Stimulated activated CD4-positive, alpha-beta T cell treated with anti-CD3 and anti-CD28 coated beads, Interleukin-4, amount 100 ng/mL, for 24 hours (primary cell): ENCODE results near the gene CPN2.

Source experiments
- DNase-seq: peaks from one replicate; pipeline ENCODE4 v3.0.0-alpha.2; 2020

The CPN2 gene

DNA sequence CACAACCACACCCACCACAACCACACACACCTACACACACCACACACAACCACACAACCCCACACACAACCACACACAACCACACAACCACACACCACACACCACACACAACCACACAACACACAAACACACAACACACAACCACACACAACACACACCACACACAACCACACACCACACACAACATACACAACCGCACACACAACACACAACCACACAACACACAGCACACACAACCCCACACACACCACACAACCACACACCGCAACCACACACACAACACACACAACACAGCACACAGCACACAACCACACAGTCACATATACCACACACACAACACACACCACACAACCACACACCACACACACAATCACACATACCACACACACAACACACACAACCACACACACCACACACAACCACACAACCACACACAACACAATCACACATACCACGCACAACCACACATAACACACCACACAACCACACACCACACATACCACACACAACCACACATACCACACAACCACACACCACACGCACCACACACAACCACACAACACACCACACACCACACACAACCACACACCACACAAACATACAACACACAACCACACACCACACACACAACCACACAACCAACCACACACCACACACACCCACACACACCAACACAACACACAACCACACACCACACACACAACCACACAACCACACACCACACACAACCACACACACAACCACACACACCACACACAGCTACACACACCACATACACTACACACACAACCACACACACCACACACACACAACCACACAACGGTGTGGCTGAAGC is 23.7 kb downstream of the CPN2 start:
- DNase-seq: no peak

DNA sequence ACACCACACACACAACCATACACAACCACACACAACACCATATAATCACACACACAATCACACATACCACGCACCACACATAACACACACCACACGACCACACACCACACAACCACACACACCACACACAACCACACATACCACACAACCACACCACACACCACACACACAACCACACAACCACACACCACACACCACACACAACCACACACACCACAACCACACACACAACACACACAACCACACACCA is 24.2 kb downstream of the CPN2 start:
- no peak for DNase-seq

DNA sequence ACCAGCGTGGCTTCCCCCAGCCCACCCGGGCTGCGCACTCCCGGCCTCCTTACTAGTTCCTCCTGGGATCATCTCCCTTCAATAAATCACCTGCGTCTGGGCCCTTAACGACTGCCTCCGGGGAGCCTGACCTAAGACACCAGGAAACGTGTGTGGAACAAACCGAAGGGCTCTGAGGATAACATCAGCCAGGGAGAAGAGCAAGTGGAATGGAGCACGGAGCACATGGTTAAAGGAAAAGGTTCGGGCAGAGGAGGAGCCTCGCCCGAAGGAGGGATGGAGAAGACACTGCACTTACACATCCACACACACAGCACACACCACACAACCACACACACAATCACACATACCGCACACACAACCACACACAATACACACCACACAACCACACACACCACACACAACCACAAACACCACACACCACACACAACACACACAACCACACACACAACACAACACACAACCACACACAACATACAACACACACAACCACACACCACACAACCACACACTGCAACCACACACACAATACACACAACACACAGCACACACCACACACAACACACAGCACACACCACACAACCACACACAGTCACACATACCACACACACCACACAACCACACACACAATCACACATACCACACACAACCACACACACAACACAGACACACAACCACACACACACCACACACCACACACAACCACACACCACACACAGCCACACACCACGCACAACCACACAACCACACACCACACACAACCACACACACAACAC is 24.7 kb downstream of the CPN2 start:
- no peak for DNase-seq

DNA sequence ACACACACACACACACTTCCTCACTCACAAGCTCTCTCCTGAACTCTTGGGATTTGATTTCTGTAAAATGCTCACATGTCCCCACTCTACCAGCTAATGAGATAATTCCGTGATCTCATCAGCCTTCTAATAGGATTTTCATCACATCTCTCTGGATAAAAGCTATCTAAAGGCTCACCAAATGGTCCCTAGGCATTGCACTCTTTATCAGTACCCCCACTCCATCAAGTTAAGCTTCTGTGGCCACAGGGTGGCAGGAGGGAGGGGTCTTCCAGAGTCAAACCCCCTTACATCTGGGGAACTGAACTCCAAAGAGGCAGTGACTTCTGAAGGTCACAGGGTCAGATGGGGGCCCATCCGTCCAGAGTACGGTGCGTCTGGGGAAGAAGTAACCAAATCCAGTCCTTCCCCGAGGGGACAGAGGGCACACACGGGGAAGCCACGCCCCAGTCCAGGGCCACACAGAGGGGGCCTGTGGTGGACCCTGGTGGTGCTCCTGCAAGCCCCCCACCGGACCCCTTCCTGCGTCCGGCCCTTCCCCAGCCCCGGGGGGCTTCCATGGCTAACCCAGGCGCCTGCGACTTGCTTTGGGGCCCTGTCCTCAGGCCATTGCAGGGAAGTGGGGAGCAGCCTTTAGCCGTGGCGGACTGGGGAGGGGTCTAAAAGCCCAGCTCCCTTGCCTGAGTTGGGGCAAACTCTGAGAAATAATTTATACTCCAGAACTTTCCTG is 25.5 kb downstream of the CPN2 start:
- DNase-seq: no peak

DNA sequence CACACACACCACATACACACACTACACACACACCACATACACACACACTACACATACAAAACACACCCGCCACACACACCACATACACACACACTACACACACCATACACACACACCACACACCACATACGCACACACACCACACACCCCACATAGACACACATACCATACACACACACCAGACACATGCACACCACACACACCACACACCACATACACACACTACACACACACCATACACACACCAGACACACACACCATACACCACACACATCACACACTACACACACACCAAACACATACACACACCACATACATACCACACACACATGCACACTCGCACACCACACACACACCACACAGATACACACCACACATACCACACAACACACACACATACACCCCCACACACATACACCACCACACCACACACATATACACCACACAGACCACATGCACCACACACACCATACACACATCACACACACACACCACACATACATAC is 26.3 kb downstream of the CPN2 start:
- DNase-seq: no peak

DNA sequence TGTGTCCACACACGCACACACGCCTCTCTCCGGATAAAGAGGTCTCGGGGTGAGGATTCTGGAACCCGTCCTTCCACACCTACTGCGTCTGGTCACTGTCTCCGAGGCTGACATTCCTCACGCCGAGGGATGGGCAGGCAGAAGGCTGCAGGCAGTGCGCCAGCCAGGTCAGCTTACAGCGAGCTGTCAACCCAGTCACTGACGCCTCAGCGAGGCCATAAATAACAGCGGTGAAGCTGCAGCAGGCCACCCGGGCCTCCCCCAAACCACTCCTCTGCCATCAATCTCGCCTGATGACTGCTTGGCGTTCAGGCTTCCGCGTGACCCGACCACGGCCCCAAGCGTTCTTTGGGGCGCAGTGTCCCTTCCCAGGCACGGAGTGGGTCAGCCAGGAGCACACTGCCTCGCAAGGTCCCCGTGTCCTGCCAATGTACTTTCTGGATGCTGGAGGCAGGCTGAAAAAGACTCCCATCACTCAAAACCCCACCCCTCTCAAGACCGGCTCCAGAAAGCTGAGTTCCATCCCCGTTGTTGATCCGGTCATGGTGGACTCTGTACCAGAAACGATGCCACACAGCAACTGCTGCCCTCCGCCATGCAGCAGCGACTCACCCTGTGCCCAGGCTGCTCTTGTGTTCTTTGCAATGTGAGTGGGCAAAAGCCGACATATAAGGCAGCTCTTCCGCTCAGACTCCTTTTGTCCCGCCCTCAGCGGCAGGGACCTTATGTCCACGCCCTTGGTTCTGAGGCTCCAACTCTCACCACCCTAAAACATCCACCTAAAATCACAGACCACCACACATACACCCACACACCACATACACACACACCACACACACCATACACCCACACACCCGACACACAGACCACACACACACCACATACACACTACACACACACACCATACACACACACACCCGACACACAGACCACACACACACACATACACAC is 27.1 kb downstream of the CPN2 start:
- DNase-seq: peak; percentile 22

DNA sequence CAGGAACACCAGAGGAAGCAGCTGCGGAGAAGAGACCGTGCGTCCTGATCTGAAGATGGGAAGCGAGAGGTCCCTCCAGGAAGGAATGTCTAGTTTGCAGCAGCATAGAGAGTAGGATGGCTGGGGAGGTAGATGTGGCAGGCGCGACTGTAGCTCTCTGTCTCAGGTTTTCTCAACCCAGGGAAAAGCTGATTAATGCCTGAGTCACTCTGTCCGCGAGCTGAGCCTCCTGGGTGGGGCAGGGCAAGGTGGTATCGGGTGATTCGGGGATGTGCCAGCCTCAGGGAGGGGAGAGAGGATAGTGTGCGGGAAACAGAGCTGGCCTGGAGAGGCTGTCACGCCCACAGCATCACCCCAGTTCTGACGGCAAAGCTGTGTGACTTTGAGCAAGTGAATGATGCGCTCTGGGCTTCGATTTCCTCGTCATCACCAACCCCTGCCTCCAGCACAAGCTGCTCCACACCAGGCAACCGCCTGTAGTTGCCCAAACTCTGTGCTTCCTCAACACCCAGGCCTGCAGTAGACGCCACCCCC is 28.4 kb downstream of the CPN2 start:
- peak; percentile 36 for DNase-seq

DNA sequence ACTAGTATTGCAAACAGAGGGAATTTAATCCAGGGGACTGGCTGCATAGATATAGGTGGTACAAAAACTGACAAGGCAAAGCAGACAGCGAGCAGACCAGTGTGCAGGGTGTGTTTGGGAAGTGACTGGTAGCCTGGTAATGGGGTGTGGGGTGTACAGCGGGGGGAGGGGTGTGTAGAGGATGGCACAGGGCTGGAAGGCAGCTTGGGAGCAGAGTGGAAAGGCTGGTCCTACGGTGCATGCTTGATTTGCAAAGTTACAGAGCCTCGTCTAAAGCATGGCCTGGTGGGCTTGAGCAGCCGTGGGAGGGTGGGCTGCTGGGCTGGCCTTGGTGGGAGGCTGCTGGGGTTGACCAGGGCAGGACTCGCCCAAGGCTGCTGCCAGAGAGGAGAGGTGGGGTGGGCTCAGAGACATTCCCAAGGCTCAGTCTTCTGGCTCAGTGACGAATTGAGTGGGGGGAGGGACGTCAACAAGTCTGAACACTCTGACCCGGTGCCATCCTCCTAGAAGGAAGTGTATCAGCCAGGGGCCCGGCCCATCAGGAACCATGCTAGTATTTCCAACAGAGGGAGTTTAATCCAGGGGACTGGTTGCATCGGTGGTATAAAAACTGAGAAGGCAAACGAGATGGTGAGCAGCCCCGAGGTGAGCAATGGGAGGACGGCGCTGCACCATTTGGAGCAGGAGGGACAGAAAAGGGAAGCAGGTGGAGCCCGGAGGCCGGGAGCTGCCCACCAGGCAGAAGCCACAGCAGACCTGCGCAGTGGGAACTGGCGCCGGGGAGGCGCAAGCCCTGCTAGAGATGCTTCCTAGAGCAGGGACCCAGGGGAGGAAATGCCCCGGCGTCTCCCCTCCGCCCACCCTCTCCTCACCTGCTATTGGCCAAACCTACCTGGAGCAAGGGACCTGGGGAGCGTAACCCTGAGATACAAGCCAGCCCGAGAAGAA is 29.2 kb downstream of the CPN2 start:
- no peak for DNase-seq

DNA sequence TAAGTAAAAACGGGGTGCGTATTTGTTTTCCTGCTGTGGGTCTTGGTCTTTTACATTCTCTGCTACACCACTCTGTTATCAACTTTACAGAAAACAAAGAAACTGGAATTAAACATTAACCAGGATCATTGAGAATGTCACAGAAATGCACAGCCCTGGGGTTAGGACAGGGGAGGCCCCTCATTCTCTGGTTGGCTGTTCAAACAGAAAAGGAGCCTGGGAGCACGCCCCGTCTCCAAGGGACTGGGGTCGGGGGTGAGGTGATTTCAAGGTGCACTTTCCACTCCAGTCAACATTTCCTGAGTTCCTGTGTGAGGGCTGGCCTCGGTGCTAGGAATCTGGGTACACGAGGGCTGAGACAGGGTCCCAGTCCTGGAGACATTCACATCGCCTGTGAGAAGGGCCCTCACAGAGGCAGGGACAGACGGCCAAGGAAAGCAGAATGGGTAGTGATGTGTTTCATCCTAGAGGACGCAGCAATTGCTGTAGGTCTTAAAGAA is 30.3 kb downstream of the CPN2 start:
- no peak for DNase-seq

DNA sequence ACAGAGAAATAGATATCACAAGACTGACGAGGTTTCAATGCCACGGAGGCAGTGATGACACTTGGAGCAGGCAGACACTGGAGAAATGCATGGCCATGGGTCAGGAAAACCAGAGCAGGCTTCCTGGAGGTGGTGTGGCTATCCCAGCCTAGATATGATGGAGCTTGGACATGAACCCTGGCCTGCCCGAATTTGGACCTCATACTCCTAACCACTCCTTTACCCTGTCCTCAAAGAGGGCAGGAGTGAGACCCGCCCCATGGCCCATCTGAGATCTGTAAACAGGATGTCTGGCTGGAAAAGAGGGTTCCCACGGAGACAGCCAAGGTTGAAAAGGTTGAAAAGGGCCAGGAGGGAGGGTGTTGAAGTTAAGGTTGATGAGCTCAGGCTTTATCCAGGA is 31.0 kb downstream of the CPN2 start:
- no peak for DNase-seq

DNA sequence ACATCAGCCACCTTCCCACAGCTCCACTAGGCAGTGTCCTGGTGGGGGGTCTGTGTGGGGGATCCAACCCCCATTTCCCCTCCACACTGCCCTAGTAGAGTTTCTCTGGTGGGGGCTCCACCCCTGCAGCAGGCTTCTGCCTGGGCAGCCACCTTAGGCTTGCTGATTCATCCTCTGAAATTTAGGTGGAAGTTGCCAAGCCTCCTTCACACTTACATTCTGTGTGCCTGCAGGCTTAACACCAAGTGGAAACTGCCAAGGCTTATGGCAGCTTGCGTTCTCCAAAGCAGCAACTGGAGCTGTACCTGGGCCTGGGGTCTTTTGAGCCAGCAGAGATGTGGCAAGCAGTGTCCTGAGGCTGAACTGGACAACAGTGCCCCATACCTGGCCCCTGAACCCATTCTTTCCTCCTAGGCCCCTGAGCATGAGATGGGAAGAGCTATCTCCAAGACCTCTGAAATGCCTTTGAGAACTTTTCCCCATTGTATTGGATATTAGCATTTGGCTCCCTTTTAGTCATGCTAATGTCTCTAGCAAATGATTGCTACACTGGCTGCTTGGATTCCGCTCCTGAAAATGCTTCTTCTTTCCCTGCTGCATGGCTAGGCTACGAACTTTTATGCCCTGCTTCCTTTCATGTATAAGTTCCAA is 32.5 kb downstream of the CPN2 start:
- DNase-seq: no peak

DNA sequence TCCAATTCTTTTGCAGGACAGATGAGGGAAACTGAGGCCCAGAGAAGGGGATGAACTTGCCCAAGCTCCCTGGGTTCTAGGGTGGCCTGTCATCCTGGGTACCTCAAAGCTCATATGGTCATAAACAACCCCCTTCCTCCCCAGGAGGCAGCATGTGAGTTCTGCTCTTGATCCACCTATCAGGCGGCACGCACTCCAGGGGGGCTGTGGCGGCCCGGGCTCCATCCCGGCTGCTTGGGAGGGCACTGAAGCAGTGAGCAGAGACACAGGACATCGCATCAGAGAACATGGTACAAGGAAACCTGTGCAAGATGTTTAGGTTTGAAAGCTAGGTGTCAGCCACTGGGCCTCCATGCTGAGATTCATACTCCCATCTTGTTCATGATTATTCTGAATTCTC is 34.2 kb downstream of the CPN2 start:
- DNase-seq: no peak

DNA sequence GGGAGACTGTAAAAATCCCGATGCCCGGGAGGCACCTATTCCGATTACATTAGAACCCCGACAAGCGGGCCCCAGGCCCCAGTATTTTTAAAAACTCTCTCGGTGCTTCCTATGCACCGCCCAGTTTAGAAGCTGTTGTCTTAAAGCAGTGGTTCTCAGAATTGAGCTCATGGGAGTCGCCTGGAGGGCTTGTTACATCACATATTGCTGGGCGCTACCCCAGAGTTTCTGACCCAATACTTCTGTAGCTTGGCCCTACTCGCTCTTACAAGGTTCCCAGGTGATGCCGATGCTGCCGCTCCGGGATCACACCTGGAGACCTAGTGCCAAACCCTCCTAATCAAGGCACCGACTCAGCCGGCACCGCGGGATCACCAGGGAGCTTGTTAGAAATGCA is 35.2 kb downstream of the CPN2 start:
- DNase-seq: no peak

DNA sequence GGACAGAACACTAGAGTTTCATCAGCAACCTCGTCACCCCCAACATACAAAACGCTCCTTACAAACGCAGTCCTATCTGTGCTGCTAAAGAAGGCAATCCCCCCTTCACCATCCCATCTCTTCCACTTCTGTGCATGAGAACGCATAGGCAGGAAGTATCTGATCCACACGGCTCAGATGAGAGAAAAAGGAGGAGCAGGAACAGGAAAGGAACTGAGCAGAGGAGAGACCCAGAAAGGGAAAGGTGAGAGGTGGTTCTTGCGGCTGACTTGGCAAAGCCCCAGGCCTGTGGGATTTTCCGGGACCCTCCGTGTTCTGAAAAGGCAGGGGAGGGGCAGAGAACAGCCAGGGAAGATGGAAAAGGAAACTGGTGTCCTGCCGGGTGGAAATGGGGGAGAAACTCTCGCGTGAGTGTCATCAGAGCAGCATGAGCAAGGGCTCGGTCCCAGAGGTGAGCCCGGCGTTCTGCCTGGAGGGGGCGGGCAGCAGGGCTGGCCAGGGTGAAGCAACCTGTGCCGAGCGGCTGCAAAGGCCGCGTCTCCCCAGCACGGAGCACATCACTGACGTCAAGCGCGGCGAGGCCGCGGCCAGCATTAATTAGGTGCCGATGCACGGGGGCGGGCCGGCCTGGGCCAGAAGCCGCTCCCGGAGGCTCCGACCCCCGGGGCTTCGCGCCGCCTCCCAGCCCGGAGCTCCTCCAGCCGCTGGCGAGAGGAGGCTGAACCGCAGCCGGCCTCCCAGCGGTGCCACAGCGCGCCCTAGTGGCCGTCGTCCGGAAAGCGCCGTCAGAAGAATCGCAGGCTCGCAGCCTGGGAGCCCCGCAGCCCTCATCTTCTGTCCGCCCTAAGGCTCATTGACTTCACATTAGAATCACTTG is 35.8 kb downstream of the CPN2 start:
- DNase-seq: peak; percentile 84

DNA sequence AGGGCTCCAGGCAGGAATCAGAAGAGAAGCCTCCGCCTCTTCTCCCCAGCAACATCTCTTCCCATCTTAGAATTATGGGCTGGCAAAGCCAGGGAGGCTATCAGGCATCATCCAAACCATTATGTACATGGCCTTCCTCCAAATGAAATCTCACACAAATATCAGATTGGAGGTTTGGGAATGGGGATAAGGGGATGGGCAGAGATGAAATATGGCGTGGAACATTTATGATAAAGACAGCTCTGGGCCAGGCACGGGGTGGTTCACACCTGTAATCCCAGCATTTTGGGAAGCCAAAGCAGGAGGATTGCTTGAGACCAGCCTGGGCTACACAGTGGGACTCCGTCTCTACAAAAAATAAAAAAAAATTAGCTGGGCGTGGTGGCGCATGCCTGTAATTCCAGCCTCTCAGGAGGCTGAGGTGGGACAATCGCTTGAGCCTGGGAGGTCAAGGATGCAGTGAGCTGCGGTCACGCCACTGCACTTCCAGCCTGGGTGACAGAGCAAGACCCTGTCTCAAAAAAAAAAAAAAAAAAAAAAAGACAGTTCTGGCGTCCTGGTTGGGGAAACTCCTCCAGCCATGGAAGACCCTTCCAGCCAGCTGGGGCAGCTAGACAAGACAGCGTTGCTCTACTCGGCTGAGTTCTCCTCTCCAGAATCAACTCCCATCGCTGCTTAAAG is 36.6 kb downstream of the CPN2 start:
- DNase-seq: no peak

DNA sequence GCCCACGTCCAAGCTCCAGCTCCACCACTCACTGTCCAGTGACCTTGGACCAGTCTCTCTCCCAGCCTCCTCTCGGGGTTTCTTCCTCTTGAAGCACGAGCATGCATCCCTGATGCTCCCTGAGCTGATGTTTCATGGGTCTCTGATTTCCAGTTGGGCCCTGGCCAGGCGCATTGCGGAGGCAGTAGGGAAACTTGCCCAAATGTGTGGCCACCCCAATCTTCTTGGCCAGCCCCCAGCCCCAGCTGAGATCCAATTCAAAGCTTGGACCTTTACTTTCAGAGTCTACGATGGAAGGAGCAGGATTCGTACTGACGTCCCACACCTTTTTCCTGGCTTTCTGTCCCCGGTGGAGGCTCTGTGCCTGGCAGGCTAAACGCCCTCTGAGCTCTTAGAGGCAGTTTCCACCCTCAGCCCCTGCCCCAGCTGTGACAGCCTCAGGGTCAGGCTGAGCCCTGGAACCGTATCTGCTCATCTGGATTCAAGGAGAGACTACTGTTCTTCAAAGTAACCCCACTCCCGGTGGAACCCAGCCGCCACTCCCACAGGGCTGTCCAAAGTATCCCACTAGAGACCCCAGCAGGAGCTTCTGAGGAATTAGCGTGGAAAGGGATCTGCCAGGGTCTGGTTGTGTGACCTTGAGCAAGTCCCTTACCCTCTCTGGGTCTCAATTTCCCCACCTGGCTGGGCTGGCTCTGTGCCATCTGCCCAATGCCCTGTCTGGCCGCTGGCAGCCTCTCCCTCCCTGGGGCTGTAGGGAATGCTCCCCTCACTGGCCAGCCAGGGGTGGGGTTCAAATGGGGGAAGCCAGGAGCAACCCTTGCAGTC is 37.4 kb downstream of the CPN2 start:
- DNase-seq: no peak

DNA sequence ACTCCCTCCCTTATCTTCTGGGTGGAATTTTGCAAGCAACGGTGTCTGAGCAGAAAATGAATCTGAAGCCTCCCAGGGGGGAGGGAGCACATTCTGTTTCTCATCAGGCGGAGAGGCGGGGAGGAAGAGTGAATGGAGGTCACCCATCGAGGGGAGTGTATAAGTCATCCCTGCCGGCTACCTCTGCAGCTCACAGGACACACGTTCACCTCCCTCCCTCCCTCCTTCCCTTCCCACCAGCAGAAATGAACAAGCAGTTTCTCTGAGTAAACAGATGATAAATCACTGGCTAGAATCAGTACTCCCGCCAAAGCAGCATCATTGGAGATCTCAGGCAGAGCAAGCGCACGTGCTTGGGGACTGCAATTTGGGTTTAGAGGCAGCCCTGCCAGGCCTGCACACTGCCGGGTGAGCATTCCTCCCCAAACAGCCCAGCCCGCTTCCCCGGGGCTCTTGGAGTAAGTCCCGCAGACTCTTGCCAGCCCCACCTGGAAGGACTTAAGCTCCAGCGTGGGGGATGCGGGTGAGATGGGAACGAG is 38.3 kb downstream of the CPN2 start:
- DNase-seq: no peak
